ENCODE data around the gene MIS18A.

GRCh38 chr21:32322103-32322502, 43.3 kb upstream of the MIS18A start:
- TF ChIP-seq CTCF (IDR thresholded peaks at IDR 0.05) (no peak), ZNF121 (CRISPR knock-in tag; IDR thresholded peaks at IDR 0.05) (no peak), E2F5 (CRISPR knock-in tag; IDR thresholded peaks at IDR 0.05) (no peak), RORB (CRISPR knock-in tag; IDR thresholded peaks at IDR 0.05) (no peak), PRDM15 (CRISPR knock-in tag; IDR thresholded peaks at IDR 0.05) (no peak)

Measured in WTC11 (cell line).